Measurements from ENCODE around the gene TMEM33.

GRCh38 chr4:41992967-41993857 is 58.0 kb downstream of the TMEM33 start:
- no peak for TF ChIP-seq HMGXB4 (CRISPR knock-in tag; IDR thresholded peaks at IDR 0.05)
- TF ChIP-seq CTCF (IDR thresholded peaks at IDR 0.05), result no peak
- TF ChIP-seq USF2 (CRISPR knock-in tag; IDR thresholded peaks at IDR 0.05), result no peak
- no peak for TF ChIP-seq NR2C2 (CRISPR knock-in tag; IDR thresholded peaks at IDR 0.05)

Measured in WTC11 (cell line).